Adrenal gland (tissue), 5 donors: ENCODE data around the gene KCTD17.

Source experiments
- POLR2A ChIP-seq, 2 donors: fragments of 450-650 bp; IDR thresholded peaks; one replicate each; pipeline ENCODE4 v1.6.1; 2017; ENCODE audit warnings: antibody characterized with exemption in 2 of 2, mild to moderate bottlenecking in 2 of 2, moderate library complexity in 1 of 2
- TF ChIP-seq, protein P1 (sequence below), 6 experiments: fragments of 450-650 bp in 4 of 6; fragments of 200-600 bp in 2 of 6; sonication (generic) in 1 of 6; IDR thresholded peaks; 1 replicate in 5 of 6; 2 replicates in 1 of 6; pipeline versions ENCODE4 v1.5.1 to v1.8.0; 2016 to 2021; ENCODE audit warnings: antibody characterized with exemption in 6 of 6, mild to moderate bottlenecking in 2 of 6, moderate library complexity in 1 of 6
- donor health status: DM: no; HTN: no; CAD: no.

DNA sequence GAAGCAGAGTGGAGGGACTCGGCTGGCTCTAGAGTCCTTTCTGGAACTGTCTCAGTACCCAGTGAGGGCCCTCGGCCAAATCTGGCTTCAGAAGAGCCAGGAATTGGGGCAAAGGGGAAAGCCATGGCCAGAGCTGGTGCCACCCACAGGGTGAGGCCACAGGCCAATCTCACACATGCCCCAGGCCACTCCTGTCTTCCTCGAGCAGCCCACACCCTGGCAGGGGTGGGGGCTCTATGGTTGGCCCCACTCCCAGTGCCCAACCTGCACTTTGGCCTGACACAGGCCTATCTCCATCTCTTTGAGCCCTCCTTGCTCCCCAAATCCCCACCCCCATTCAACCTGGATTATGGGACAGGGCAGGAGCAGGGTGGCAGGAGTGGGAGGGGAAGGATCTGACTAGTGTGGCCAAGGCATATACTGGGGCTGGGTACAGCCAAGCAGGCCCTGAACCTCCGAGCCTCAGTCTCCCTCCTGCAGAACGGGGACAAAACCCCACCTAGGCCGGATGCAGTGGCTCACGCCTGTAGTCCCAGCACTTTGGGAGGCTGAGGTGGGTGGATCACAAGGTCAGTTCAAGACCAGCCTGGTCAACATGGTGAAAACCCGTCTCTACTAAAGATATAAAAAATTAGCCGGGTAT, 39.2 kb upstream of the KCTD17 start:
- TF ChIP-seq POLR2A (IDR thresholded peaks at IDR 0.05) = no peak
- TF ChIP-seq, protein P1, sequence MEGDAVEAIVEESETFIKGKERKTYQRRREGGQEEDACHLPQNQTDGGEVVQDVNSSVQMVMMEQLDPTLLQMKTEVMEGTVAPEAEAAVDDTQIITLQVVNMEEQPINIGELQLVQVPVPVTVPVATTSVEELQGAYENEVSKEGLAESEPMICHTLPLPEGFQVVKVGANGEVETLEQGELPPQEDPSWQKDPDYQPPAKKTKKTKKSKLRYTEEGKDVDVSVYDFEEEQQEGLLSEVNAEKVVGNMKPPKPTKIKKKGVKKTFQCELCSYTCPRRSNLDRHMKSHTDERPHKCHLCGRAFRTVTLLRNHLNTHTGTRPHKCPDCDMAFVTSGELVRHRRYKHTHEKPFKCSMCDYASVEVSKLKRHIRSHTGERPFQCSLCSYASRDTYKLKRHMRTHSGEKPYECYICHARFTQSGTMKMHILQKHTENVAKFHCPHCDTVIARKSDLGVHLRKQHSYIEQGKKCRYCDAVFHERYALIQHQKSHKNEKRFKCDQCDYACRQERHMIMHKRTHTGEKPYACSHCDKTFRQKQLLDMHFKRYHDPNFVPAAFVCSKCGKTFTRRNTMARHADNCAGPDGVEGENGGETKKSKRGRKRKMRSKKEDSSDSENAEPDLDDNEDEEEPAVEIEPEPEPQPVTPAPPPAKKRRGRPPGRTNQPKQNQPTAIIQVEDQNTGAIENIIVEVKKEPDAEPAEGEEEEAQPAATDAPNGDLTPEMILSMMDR (IDR thresholded peaks at IDR 0.05) = no peak
